GM12878 (cell line): ENCODE data around the gene AQP11. TPM values are rescaled to one million over a fixed set of nuclear protein-coding genes. Genes with fewer than 3 reads are reported as not detected.
A peak's percentile ranks its signal among the peaks of the same experiment; 100 is the strongest.

ENCODE experiments used
- ATF2 ChIP-seq: IDR thresholded peaks from 2 replicates; pipeline ENCODE4 v1.6.1; 2012; ENCODE audit warnings: low read length, inconsistent platforms
- BACH1 ChIP-seq: fragments of 450-650 bp; IDR thresholded peaks from 2 replicates; pipeline ENCODE4 v1.6.1; 2017; ENCODE audit warnings: mild to moderate bottlenecking, borderline replicate concordance
- BHLHE40 ChIP-seq, 2 experiments: fragments of 450-650 bp in 1 of 2; IDR thresholded peaks; 2 replicates each; pipeline ENCODE4 v1.6.1; 2011 to 2017; ENCODE audit warnings: low read depth in 2 of 2, borderline replicate concordance in 1 of 2, improper control_type of control experiment in 1 of 2, low read length in 1 of 2, mild to moderate bottlenecking in 1 of 2
- CHD2 ChIP-seq: IDR thresholded peaks from 2 replicates; pipeline ENCODE4 v1.6.1; 2011; ENCODE audit warnings: low read depth, low read length, improper control_type of control experiment, borderline replicate concordance
- CREM ChIP-seq: IDR thresholded peaks from 2 replicates; pipeline ENCODE4 v1.6.1; 2014; ENCODE audit warnings: antibody characterized with exemption, low read depth
- DPF2 ChIP-seq: fragments of 450-650 bp; IDR thresholded peaks from 2 replicates; pipeline ENCODE4 v1.6.1; 2017; ENCODE audit warnings: mild to moderate bottlenecking
- EED ChIP-seq: sonication (generic); IDR thresholded peaks from 2 replicates; pipeline ENCODE4 v1.6.1; 2016; ENCODE audit warnings: antibody characterized with exemption, low read depth
- EGR1 ChIP-seq, 2 experiments: IDR thresholded peaks; 1 replicate in 1 of 2; 2 replicates in 1 of 2; pipeline ENCODE4 v1.6.1; 2011 to 2012; ENCODE audit warnings: low read depth in 2 of 2, low read length in 2 of 2, borderline replicate concordance in 1 of 2, mild to moderate bottlenecking in 1 of 2, moderate library complexity in 1 of 2
- ELK1 ChIP-seq: IDR thresholded peaks from 2 replicates; pipeline ENCODE4 v1.6.1; 2012; ENCODE audit warnings: low read depth, low read length, improper control_type of control experiment
- HDAC6 ChIP-seq: fragments of 200-600 bp; sonication (generic); IDR thresholded peaks from one replicate; pipeline ENCODE4 v1.8.0; 2017; ENCODE audit warnings: antibody characterized with exemption; ENCODE audit not compliant: unreplicated experiment
- IRF4 ChIP-seq: IDR thresholded peaks from 2 replicates; pipeline ENCODE4 v1.6.1; 2011; ENCODE audit warnings: low read depth, low read length
- LARP7 ChIP-seq: fragments of 450-650 bp; IDR thresholded peaks from 2 replicates; pipeline ENCODE4 v1.6.1; 2017; ENCODE audit warnings: mild to moderate bottlenecking
- NRF1 ChIP-seq: conservative IDR thresholded peaks from 2 replicates; pipeline ENCODE4 v1.6.1; 2011; ENCODE audit warnings: mild to moderate bottlenecking, low read depth, low read length, improper control_type of control experiment
- PBX3 ChIP-seq: IDR thresholded peaks from 2 replicates; pipeline ENCODE4 v1.6.1; 2011; ENCODE audit warnings: mild to moderate bottlenecking, low read depth, low read length, moderate library complexity; ENCODE audit not compliant: insufficient replicate concordance
- POLR2A ChIP-seq: IDR thresholded peaks from 2 replicates; pipeline ENCODE4 v1.6.1; 2011; ENCODE audit warnings: low read depth, mild to moderate bottlenecking, low read length
- SREBF1 ChIP-seq: IDR thresholded peaks from 2 replicates; pipeline ENCODE4 v1.6.1; 2012; ENCODE audit warnings: mild to moderate bottlenecking, low read length
- TAF1 ChIP-seq: IDR thresholded peaks from 2 replicates; pipeline ENCODE4 v1.6.1; 2011; ENCODE audit warnings: mild to moderate bottlenecking, low read depth, low read length, borderline replicate concordance
- WRNIP1 ChIP-seq: IDR thresholded peaks from 2 replicates; pipeline ENCODE4 v1.6.1; 2011; ENCODE audit warnings: low read depth, low read length, improper control_type of control experiment, borderline replicate concordance
- ZNF217 ChIP-seq: fragments of 450-650 bp; IDR thresholded peaks from 2 replicates; pipeline ENCODE4 v1.6.1; 2017; ENCODE audit warnings: antibody characterized with exemption, mild to moderate bottlenecking
- ZNF687 ChIP-seq: fragments of 450-650 bp; IDR thresholded peaks from 2 replicates; pipeline ENCODE4 v1.6.1; 2017; ENCODE audit warnings: mild to moderate bottlenecking, moderate library complexity
- polyA plus RNA-seq, 11 experiments: library from polyadenylated mRNA; depleted of rRNA in 4 of 11; unstranded in 6 of 11; stranded (reverse) in 5 of 11; fragments of >200 nt; fragmentation: Nextera tagmentation in 4 of 11; fragmentation: Illumina TruSeq in 1 of 11; extraction: Ambion mirVana in 4 of 11; extraction: Trizol in 1 of 11; gene quantifications; 1 replicate in 1 of 11; 2 replicates in 10 of 11; pipeline versions ENCODE4 v1.2.1 to v1.2.3, GENCODE V29; 2011 to 2016; ENCODE audit warnings: inconsistent platforms in 2 of 11, missing spikeins in 2 of 11, low read depth in 1 of 11
- total RNA-seq, 4 experiments: library from RNA; depleted of rRNA in 3 of 4; stranded (reverse); fragments of >200 nt in 3 of 4; fragmentation: Illumina TruSeq in 1 of 4; extraction: Trizol in 1 of 4; gene quantifications; 2 replicates each; pipeline versions ENCODE4 v1.2.1 to v1.2.3, GENCODE V29; 2013 to 2021

Gene AQP11
- total and polyA plus RNA-seq, 10 of the 15 experiments (the other 5 are each of a cell fraction or from before 2014, with no cell fraction given), result 0.14 to 2.1 (median 0.54) TPM

- TF ChIP-seq WRNIP1 (no peak), TAF1 (no peak), BHLHE40 (IDR thresholded peaks at IDR 0.05; ENCODE audit: borderline replicate concordance in 1 of 2, low read depth in 2 of 2, low read length in 1 of 2) (peak in 1 of 2 experiments; percentile 66; a peak in 2 of 4 replicates), CREM (no peak), ZNF687 (peak; percentile 4), POLR2A (peak; percentile 56), EGR1 (IDR thresholded peaks at IDR 0.05; ENCODE audit: borderline replicate concordance in 1 of 2, low read depth in 2 of 2, low read length in 2 of 2) (0 out of 3 replicates have a peak, but pooled peaks of 1 of the 2 experiments have one; percentile 4), ZNF217 (no peak), HDAC6 (peak; percentile 75), NRF1 (peak; percentile 57), BACH1 (peak; percentile 44; the same call in 1 of the 2 replicates), IRF4 (no peak), ATF2 (no peak), EED (0 out of 2 replicates have a peak, but pooled peaks have one; percentile 11), CHD2 (0 out of 2 replicates have a peak, but pooled peaks have one; percentile 6), ELK1 (no peak), DPF2 (peak; percentile 43; the same call in 1 of the 2 replicates), SREBF1 (no peak), LARP7 (0 out of 2 replicates have a peak, but pooled peaks have one; percentile 47), PBX3 (no peak)
These were observed at the start of gene AQP11 (continued) for GRCh38 chr11:77589521-77590193.
